Stomach (tissue), 9 donors: ENCODE results near the gene PER1. TPM values are rescaled to one million over a fixed set of nuclear protein-coding genes. Genes with fewer than 3 reads are reported as not detected.

Experiments used
- DNase-seq, 2 donors: peaks; one replicate each; pipeline versions ENCODE4 v3.0.0 to v3.0.0-alpha.2; 2013 to 2019
- H3K27ac ChIP-seq, 5 donors: fragments of 200-600 bp in 4 of 5; sonication (generic) in 4 of 5; one replicate each; pipeline ENCODE4 v1.5.1; 2013 to 2019; ENCODE audit warnings: mild to moderate bottlenecking in 1 of 5, moderate library complexity in 1 of 5
- H3K27me3 ChIP-seq, 3 donors: fragments of 200-600 bp; sonication (generic); one replicate each; pipeline ENCODE4 v1.5.1; 2017 to 2019; ENCODE audit warnings: mixed run types in 1 of 3
- H3K36me3 ChIP-seq, 4 donors: fragments of 200-600 bp; sonication (generic); 1 replicate in 3 of 4; 2 replicates in 1 of 4; pipeline ENCODE4 v1.5.1; 2016 to 2019
- H3K4me1 ChIP-seq, 4 donors: fragments of 200-600 bp; sonication (generic); one replicate each; pipeline ENCODE4 v1.5.1; 2016 to 2019
- H3K4me3 ChIP-seq, 4 donors: fragments of 200-600 bp; sonication (generic) in 3 of 4; one replicate each; pipeline ENCODE4 v1.5.1; 2016 to 2019; ENCODE audit warnings: mild to moderate bottlenecking in 1 of 4
- H3K9me3 ChIP-seq, 4 donors: fragments of 200-600 bp; sonication (generic); one replicate each; pipeline ENCODE4 v1.5.1; 2016 to 2019
- EP300 ChIP-seq: sonication (generic); formaldehyde crosslinking; IDR thresholded peaks from one replicate; pipeline ENCODE4 v1.6.1; 2017; ENCODE audit warnings: antibody characterized with exemption
- POLR2A ChIP-seq, 4 donors: fragments of 450-650 bp; IDR thresholded peaks; one replicate each; pipeline ENCODE4 v1.6.1; 2016; ENCODE audit warnings: antibody characterized with exemption in 4 of 4, control low read depth in 2 of 4, mild to moderate bottlenecking in 1 of 4, moderate library complexity in 1 of 4
- POLR2AphosphoS5 ChIP-seq, 3 donors: sonication (generic); formaldehyde crosslinking; IDR thresholded peaks; one replicate each; pipeline ENCODE4 v1.6.1; 2016; ENCODE audit warnings: antibody characterized with exemption in 3 of 3
- WGBS, 5 donors: extraction: QIAGEN DNeasy Blood & Tissue Kit in 3 of 5; methylation state at CpG; one replicate each; pipeline versions ENCODE4 v1.1.5 to v1.1.7; 2013 to 2018; 5-methylcytosine and 5-hydroxymethylcytosine counted together
- intact Hi-C: fragments of 100-400 bp; cut with DNase I; formaldehyde crosslinking; loops from one replicate; pipeline ENCODE4 v1.15.1; 2023; ENCODE audit warnings: low total_unique reads
- polyA plus RNA-seq, 3 donors: library from polyadenylated mRNA; stranded (reverse); fragments of 200-250 nt; gene quantifications; one replicate each; pipeline ENCODE4 v1.2.3, GENCODE V29; 2013
- total RNA-seq, 5 donors: library from RNA; depleted of rRNA; stranded (reverse); fragments of >200 nt; gene quantifications; one replicate each; pipeline versions ENCODE4 v1.1.0 to v1.2.3, GENCODE V29; 2014 to 2016
- TF ChIP-seq, protein P1 (sequence below), 7 experiments: fragments of 450-650 bp in 4 of 7; fragments of 200-600 bp in 3 of 7; sonication (generic) in 3 of 7; IDR thresholded peaks; one replicate each; pipeline ENCODE4 v1.5.1; 2016 to 2019; ENCODE audit warnings: antibody characterized with exemption in 7 of 7, control low read depth in 2 of 7, mild to moderate bottlenecking in 1 of 7
- donor health status: healthy with polysubstance abuse.
- donor health status: Bipolar disorder and iron deficiency.
- donor health status: healthy.

The PER1 gene
- total and polyA plus RNA-seq, 8 donors, result 16.2 to 163 (median 69.7) TPM

DNA sequence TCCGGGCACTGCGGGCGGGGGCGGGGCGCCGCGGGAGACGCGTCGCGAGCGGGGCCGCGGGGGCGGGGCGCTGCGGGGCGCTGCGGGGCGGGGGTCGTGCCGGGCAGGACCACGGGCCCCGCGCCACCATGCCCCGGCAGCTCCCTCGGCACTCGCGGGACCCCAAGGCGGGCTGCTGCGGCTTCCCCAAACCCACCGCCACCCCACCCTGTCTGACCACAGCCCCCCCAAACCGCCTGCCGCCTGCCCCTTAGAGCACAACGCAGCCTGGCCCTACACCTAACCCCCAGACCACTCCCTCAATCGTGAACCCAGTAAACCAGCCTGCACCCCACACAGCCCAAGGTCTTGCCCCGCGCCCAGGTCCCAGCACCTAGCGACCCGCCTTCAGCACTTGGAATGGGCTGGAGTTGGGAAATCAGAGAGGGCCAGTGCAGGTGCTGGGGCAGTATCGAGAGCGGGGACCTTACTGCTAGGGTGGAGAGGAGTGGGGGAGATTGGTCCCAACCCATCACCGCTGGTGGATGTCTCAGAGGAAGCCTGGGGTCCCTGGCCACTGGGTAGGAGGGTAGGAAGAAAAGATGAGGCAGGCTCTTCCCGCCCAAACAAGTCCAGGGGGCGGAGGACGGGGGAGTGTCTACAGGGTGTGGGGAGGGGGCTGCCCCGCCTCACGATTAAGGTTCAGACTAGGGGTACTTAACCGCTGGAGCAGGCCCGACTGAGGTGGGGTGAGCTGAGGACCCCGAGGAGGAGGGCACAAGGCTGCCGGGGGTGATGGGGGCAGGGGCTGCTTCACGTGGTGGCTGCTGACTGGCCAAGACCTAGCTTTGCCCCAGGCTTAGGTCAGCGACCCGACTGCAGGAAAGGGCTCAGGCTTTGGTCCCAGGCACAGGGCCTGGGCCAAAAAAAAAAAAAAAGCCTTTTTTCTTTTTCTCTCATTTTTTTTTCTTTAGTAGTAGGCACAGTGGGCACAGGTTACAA, 11.1 kb upstream of the PER1 start:
- WGBS, 5 donors, result 11 to 27% (median 14%) methylated on average over 28 to 55 of the region's 55 CpGs
- peak in 1 of 2 donors; percentile 69 for DNase-seq
- intact Hi-C loops, result no loop called here
- Histone ChIP-seq H3K27me3 (no peaks in the 10 kb centered on the region), H3K9me3 (no peaks in the 10 kb centered on the region), H3K36me3 (peaks cover 18 to 34% (median 26%) of the 10 kb centered on the region in 4 donors), H3K27ac (peak overlapping the region; percentile 98 to 100 (median 99)), H3K4me1 (peaks cover 44 to 61% (median 53%) of the 10 kb centered on the region in 4 donors), H3K4me3 (peak overlapping the region; percentile 69 to 97 (median 94))
- TF ChIP-seq EP300 (no peak), POLR2A (IDR thresholded peaks at IDR 0.05) (no peak), POLR2AphosphoS5 (IDR thresholded peaks at IDR 0.05) (no peak)
- TF ChIP-seq, protein P1, sequence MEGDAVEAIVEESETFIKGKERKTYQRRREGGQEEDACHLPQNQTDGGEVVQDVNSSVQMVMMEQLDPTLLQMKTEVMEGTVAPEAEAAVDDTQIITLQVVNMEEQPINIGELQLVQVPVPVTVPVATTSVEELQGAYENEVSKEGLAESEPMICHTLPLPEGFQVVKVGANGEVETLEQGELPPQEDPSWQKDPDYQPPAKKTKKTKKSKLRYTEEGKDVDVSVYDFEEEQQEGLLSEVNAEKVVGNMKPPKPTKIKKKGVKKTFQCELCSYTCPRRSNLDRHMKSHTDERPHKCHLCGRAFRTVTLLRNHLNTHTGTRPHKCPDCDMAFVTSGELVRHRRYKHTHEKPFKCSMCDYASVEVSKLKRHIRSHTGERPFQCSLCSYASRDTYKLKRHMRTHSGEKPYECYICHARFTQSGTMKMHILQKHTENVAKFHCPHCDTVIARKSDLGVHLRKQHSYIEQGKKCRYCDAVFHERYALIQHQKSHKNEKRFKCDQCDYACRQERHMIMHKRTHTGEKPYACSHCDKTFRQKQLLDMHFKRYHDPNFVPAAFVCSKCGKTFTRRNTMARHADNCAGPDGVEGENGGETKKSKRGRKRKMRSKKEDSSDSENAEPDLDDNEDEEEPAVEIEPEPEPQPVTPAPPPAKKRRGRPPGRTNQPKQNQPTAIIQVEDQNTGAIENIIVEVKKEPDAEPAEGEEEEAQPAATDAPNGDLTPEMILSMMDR (IDR thresholded peaks at IDR 0.05), result no peak

DNA sequence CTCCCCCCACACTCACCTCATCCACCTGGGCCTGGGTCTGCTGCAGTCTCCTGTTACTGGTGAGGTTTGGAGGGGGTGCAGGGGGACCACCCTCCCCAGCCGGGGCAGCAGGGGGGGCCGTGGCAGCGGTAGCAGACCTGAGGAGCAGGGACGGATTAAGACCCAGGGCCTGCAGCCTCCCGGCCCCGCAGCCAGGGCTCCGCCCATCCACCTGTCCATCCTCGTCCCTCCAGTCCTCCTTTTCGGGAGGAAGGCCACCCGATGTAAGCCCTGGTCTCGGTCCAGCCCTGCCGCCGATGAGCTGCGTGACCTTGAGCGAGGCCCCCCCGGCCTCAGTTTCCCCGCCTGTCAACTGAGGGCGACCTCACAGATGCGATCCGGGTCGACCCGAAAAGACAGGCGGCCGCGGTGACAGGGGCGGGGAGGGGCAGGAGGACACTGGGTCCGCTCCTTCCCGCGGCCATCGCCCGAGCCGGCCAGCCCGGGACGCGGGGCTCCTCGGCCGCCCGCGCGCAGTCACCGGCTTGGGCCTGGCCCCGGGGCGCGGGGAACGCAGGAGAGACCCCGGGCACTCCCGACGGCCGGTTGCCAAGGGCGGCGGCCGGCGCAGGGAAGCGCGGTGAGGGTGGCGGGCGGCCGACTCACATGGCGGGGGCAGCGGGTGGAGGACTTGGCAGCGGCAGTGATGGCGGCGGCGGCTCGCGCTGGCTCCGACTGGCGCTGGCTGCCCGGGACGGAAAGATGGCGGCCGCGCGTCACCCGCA, 10.2 kb upstream of the PER1 start, which contains the start of gene VAMP2:
Gene VAMP2 (minus strand): TSS at position 716 of the 764 bp plus-strand sequence. CDS start 69 bp downstream, at position 647.
- Histone ChIP-seq H3K36me3 (peaks cover 18 to 41% (median 26%) of the 10 kb centered on the region in 4 donors), H3K27me3 (no peaks in the 10 kb centered on the region), H3K9me3 (no peaks in the 10 kb centered on the region), H3K4me1 (peaks cover 45 to 70% (median 60%) of the 10 kb centered on the region in 4 donors), H3K4me3 (peak within 1 kb of the TSS; percentile 69 to 97 (median 94)), H3K27ac (peak within 1 kb of the TSS; percentile 98 to 100 (median 99))
- WGBS, 5 donors, result 0 to 3% (median 0%) methylated on average over 18 to 75 of the region's 75 CpGs
- TF ChIP-seq EP300 (no peak), POLR2A (IDR thresholded peaks at IDR 0.05) (no peak), POLR2AphosphoS5 (IDR thresholded peaks at IDR 0.05) (peak; percentile 82 to 96 (median 95))
- TF ChIP-seq, protein P1 (IDR thresholded peaks at IDR 0.05), result peak in 2 of 7 experiments; percentile 18 to 21
- intact Hi-C loops, result no loop called here
- peak; percentile 86 to 96 for DNase-seq

DNA sequence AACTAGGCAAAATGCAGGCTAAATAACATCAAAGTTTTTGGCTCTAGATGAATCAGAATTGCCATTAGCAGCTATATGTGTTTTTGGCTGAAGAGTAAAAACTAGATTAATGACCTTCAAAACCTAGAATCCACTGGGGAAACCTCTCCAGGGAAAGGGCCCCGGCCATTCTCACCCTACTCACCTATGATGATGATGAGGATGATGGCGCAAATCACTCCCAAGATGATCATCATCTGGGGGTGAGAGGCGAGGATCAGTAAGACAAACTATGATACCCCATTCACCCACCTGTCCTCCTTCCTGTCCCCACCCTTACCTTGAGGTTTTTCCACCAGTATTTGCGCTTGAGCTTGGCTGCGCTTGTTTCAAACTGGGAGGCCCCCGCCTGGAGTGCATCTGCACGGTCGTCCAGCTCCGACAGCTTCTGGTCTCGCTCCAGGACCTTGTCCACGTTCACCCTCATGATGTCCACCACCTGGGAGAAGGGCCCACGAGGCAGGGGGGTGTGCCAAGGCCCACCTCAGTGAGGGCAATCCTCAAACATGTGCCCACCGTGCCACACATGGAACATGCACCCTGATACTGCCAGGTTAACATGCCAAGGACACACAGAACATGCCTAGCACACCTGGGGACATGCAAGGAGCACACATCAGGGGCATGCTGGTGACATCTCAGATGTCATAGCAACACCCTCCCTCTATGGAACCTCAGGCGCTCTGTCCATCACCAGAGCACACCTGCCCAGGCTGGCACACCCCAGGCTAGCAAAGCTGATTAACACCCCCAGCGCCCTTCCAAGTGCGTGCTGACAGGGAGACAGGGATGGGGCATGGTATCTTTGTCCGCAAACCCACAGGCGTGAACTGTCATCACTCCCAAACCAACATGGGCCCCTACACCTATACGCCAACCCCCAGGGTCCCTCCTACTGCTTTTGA, 9.4 kb upstream of the PER1 start:
- Histone ChIP-seq H3K4me3 (peak overlapping the region; percentile 69 to 97 (median 94)), H3K27me3 (no peaks in the 10 kb centered on the region), H3K4me1 (peaks cover 51 to 74% (median 64%) of the 10 kb centered on the region in 4 donors), H3K9me3 (no peaks in the 10 kb centered on the region), H3K27ac (peak overlapping the region; percentile 98 to 100 (median 99)), H3K36me3 (peaks cover 18 to 41% (median 26%) of the 10 kb centered on the region in 4 donors)
- peak in 1 of 2 donors; percentile 3 for DNase-seq
- 35 to 50% (median 42%) methylated on average over 15 to 19 of the region's 19 CpGs for whole genome bisulfite sequencing, 5 donors
- intact Hi-C loops, result no loop called here
- TF ChIP-seq POLR2A (IDR thresholded peaks at IDR 0.05) (no peak), EP300 (no peak), POLR2AphosphoS5 (IDR thresholded peaks at IDR 0.05) (no peak)
- TF ChIP-seq, protein P1 (IDR thresholded peaks at IDR 0.05), result no peak
